ENCODE measurements around the gene C10orf105.

Gene C10orf105

DNA sequence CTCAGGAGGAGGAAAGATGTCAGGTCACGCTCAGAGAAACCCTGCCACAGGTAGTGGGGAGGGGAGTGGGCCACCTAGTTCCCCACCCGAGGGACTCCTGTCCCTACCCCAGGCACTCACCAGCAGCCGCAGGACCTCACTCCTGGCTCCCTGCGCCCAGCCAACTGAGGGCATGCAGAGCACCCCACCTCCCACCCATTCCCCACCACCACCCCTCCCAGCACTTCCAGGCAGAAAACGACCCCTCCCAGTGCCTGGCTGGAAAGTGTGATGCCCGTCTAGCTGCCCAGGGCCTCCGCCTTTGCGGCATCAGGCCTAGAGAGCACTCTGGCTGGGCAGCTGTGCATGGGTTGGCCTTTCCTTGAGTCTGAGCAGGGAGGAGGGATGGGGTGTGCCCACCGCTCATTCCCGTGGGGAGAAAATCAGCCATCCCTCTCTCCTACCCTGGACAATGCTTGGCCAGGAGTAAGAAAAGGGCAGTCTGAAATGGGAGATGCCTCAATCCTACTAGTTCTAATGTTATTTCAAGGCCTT is 1.3 kb downstream of the C10orf105 start:
- H3K4me3 Mint-ChIP-seq: no peak overlapping the region
- TF ChIP-seq, protein P1, sequence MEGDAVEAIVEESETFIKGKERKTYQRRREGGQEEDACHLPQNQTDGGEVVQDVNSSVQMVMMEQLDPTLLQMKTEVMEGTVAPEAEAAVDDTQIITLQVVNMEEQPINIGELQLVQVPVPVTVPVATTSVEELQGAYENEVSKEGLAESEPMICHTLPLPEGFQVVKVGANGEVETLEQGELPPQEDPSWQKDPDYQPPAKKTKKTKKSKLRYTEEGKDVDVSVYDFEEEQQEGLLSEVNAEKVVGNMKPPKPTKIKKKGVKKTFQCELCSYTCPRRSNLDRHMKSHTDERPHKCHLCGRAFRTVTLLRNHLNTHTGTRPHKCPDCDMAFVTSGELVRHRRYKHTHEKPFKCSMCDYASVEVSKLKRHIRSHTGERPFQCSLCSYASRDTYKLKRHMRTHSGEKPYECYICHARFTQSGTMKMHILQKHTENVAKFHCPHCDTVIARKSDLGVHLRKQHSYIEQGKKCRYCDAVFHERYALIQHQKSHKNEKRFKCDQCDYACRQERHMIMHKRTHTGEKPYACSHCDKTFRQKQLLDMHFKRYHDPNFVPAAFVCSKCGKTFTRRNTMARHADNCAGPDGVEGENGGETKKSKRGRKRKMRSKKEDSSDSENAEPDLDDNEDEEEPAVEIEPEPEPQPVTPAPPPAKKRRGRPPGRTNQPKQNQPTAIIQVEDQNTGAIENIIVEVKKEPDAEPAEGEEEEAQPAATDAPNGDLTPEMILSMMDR (IDR thresholded peaks at IDR 0.05): no peak
- peaks cover 3% of the 10 kb centered on the region for H3K9me3 Mint-ChIP-seq
- no peak overlapping the region for H3K27ac Mint-ChIP-seq
- peaks cover 62% of the 10 kb centered on the region for H3K4me1 Mint-ChIP-seq
- H3K36me3 Mint-ChIP-seq (ENCODE audit: low read depth): no peaks in the 10 kb centered on the region
- DNase-seq: no peak
- H3K27me3 Mint-ChIP-seq (ENCODE audit: low read depth, poor library complexity): peaks cover 17% of the 10 kb centered on the region

DNA sequence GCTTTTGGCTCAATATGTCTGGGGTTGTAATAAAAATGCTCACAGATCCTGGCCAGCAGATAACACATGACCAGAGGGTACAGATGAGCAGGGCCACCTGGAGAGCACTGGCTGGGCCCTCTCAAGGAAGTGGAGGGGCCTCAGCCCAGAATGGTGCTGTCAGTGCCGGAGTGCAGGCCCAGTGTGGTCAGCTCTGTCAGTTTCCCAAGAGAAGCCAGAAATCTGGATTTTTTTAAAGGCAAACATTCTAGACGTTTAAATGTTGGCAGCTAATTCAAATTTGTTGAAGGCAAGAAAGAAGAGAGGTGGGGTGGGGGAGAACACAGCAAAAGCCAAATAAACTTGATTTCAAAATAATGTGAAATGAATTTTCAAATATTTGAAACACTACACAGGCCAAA is 2.0 kb downstream of the C10orf105 start:
- no peak for DNase-seq
- peak overlapping the region; percentile 64 for H3K27ac Mint-ChIP-seq
- H3K4me3 Mint-ChIP-seq: no peak overlapping the region
- peaks cover 17% of the 10 kb centered on the region for H3K27me3 Mint-ChIP-seq (ENCODE audit: low read depth, poor library complexity)
- TF ChIP-seq, protein P1 (IDR thresholded peaks at IDR 0.05): no peak
- no peaks in the 10 kb centered on the region for H3K36me3 Mint-ChIP-seq (ENCODE audit: low read depth)
- peaks cover 59% of the 10 kb centered on the region for H3K4me1 Mint-ChIP-seq
- peaks cover 2% of the 10 kb centered on the region for H3K9me3 Mint-ChIP-seq

DNA sequence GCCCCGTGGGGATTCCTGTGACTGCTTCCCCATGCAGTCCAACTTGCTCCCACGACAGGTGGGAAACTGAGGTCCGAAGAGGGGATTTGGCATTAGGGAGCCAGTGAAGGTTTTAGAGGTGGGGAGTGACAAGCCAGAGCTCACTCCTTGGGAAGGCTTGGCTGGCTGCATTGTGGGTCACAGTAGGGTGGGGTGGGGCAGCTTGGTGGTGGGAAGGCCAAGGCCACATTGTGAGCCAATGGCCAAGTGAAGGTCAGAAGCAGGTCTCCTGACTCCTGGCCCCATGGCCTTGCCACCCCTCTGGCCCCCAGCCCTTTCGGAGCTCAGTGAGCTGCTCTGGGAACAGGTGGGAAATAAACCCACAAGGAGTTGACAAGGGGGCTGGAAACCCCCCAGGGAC is 2.5 kb downstream of the C10orf105 start:
- no peak overlapping the region for H3K4me3 Mint-ChIP-seq
- no peak overlapping the region for H3K27ac Mint-ChIP-seq
- H3K36me3 Mint-ChIP-seq (ENCODE audit: low read depth): no peaks in the 10 kb centered on the region
- no peak for DNase-seq
- H3K4me1 Mint-ChIP-seq: peaks cover 60% of the 10 kb centered on the region
- TF ChIP-seq, protein P1 (IDR thresholded peaks at IDR 0.05): no peak
- no peaks in the 10 kb centered on the region for H3K9me3 Mint-ChIP-seq
- H3K27me3 Mint-ChIP-seq (ENCODE audit: low read depth, poor library complexity): peaks cover 17% of the 10 kb centered on the region

DNA sequence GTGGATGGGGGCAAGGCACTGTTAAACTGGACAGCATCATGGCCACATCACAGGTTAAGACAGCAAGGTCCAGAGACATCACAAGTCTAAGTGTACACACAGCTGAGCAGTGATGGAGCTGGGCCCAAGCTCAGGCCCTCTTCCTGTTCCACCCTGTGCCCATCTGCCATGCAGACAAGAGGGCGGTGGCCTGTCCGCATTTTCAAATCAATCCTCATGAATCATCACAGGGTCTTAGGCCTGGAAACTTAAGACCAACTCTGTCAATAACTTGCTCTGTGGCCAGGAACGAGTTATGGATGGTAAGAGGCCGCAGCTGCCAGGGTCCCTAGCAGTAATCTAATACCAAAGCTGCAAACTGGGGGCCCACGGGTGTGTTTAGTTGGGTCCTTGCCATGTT is 3.2 kb downstream of the C10orf105 start:
- H3K4me3 Mint-ChIP-seq: no peak overlapping the region
- H3K27me3 Mint-ChIP-seq (ENCODE audit: low read depth, poor library complexity): peaks cover 12% of the 10 kb centered on the region
- TF ChIP-seq, protein P1 (IDR thresholded peaks at IDR 0.05): no peak
- no peak for DNase-seq
- no peaks in the 10 kb centered on the region for H3K9me3 Mint-ChIP-seq
- no peaks in the 10 kb centered on the region for H3K36me3 Mint-ChIP-seq (ENCODE audit: low read depth)
- H3K4me1 Mint-ChIP-seq: peaks cover 60% of the 10 kb centered on the region
- no peak overlapping the region for H3K27ac Mint-ChIP-seq

DNA sequence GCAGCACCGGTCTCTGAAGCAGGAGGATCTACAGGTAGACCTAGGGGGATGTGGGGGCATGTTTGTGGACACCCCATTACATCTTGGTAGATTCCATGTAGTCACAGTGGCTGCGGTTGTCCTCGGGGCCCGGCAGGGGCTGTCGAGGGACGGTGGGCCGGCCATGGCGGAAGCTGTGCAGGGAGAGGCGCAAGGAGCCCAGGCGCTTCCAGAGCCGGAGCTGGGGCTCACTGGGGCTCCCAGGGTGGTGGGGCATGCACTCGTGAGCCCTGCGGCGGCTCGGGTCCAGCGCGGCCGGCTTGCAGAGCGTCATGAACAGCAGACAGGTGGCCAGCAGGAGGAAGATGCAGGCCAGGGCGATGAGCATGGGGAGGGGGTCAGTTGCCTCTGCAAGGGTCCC is 3.7 kb downstream of the C10orf105 start:
- Mint-ChIP-seq H3K27ac (no peak overlapping the region), H3K9me3 (no peaks in the 10 kb centered on the region), H3K27me3 (ENCODE audit: low read depth, poor library complexity) (peaks cover 9% of the 10 kb centered on the region), H3K4me1 (peaks cover 54% of the 10 kb centered on the region), H3K36me3 (ENCODE audit: low read depth) (no peaks in the 10 kb centered on the region), H3K4me3 (no peak overlapping the region)
- DNase-seq: no peak
- TF ChIP-seq, protein P1 (IDR thresholded peaks at IDR 0.05): no peak

DNA sequence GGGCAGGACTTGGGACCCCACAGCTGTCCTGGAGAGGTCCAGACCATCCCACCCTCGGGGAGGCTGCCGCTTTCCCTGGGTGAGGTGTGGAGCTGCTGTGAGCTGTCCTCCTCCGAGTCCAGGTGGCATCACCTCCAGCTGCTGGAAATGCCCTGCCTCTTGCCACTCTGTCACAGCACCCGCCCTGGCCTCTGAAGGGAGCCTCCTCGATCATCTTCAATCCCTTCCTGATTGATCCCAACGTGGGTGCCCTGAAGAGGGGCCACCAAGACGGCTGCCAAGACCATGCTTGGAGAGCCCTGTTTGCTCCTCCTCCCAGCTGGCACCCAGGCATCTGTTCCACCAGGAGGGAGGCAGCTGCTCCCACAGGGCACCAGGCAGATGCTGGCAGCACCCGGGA is 4.6 kb downstream of the C10orf105 start:
- no peaks in the 10 kb centered on the region for H3K9me3 Mint-ChIP-seq

More for the DNA sequence above, 4.6 kb downstream of the C10orf105 start:
- Mint-ChIP-seq H3K4me3 (no peak overlapping the region), H3K27me3 (ENCODE audit: low read depth, poor library complexity) (peaks cover 8% of the 10 kb centered on the region), H3K4me1 (peaks cover 46% of the 10 kb centered on the region), H3K36me3 (ENCODE audit: low read depth) (no peaks in the 10 kb centered on the region), H3K27ac (no peak overlapping the region)
- TF ChIP-seq, protein P1 (IDR thresholded peaks at IDR 0.05): no peak
- DNase-seq: no peak
